Measurements from ENCODE around the gene PTPRN2. TPM values are rescaled to one million over a fixed set of nuclear protein-coding genes. Genes with fewer than 3 reads are reported as not detected.
A peak's percentile ranks its signal among the peaks of the same experiment; 100 is the strongest.

Gene PTPRN2
- total and polyA plus RNA-seq, 9 of the 15 experiments (the other 6 are each of a cell fraction or from before 2014, with no cell fraction given), result not detected

- POLR2A ChIA-PET, result interaction anchor here (1.4 kb wide), 1 partner anchor 9 kb away, joined by 3 read pairs; no protein-coding TSS in a partner anchor
- no peaks in the 10 kb centered on the region for H3K36me3 ChIP-seq (ENCODE audit: control insufficient read depth, insufficient read depth, low read length)
- 0% methylated on average over 17 of the region's 17 CpGs for WGBS (ENCODE audit: insufficient coverage, low coverage, missing lambda C conversion rate)
- no peak overlapping the region for H2AFZ ChIP-seq (ENCODE audit: low read depth, low read length)
- FAIRE-seq (no peak), ATAC-seq (no peak), DNase-seq (ENCODE audit: extremely low read depth in 1 of 4, low spot score in 3 of 4) (no peak)
- no peaks in the 10 kb centered on the region for H3K9me1 ChIP-seq (ENCODE audit: control insufficient read depth, insufficient read depth, low read length)
- H4K20me1 ChIP-seq (replicated peaks; ENCODE audit: control insufficient read depth, insufficient read depth, low read length), result peaks cover 3% of the 10 kb centered on the region
- peaks cover 63 to 90% of the 10 kb centered on the region in 2 experiments for H3K27me3 ChIP-seq (ENCODE audit: control insufficient read depth in 2 of 2, insufficient read depth in 2 of 2, low read length in 2 of 2)
- H3K4me3 ChIP-seq, result no peak overlapping the region
- BruUV-seq (replicated peaks), result no TSS peak
- no peak overlapping the region for H3K27ac ChIP-seq (ENCODE audit: extremely low read depth, low read depth, low read length)
- no peaks in the 10 kb centered on the region for H3K79me2 ChIP-seq (ENCODE audit: control insufficient read depth, insufficient read depth, low read length)
- in situ Hi-C loops (cut with MboI) (no loop called here), intact Hi-C loops (cut with micrococcal nuclease) (no loop called here)
- H3K9ac ChIP-seq (ENCODE audit: insufficient read depth in 1 of 2, low read depth in 2 of 2, low read length in 2 of 2), result no peak overlapping the region
- no peak for TF ChIP-seq CEBPG (CRISPR knock-in tag; IDR thresholded peaks at IDR 0.05)
- TF ChIP-seq CEBPG (tag; conservative IDR thresholded peaks at IDR 0.05 in 1 of 2, IDR thresholded peaks at IDR 0.05 in 1 of 2), result peak in 1 of 2 experiments; percentile 47; a peak in 2 of 4 replicates
- no peak for TF ChIP-seq ZNF398 (CRISPR knock-in tag; IDR thresholded peaks at IDR 0.05)
- TF ChIP-seq ZNF780A (CRISPR knock-in tag; IDR thresholded peaks at IDR 0.05), result no peak
- no peak for TF ChIP-seq ZNF197 (CRISPR knock-in tag; IDR thresholded peaks at IDR 0.05; ENCODE audit: low read depth)
- TF ChIP-seq KHSRP (IDR thresholded peaks at IDR 0.05), result no peak
- H3K4me1 ChIP-seq (replicated peaks in 1 of 2; ENCODE audit: control insufficient read depth in 2 of 2, insufficient read depth in 2 of 2, low read length in 2 of 2), result peaks cover 0 to 3% of the 10 kb centered on the region in 2 experiments; a peak in 1 of 5 replicates
- H3K9me3 ChIP-seq (replicated peaks; ENCODE audit: control insufficient read depth, insufficient read depth, low read depth, low read length), result no peaks in the 10 kb centered on the region
- no peak overlapping the region for H3K4me2 ChIP-seq (ENCODE audit: insufficient read depth, low read length)
- CTCF ChIA-PET (ENCODE audit: low intra/inter-chr PET ratio), result no interaction called here
These were observed 688.7 kb downstream of the PTPRN2 start for GRCh38 chr7:157898802-157899505.
